ENCODE data around the gene HOXA7. TPM values are rescaled to one million over a fixed set of nuclear protein-coding genes. Genes with fewer than 3 reads are reported as not detected.

The HOXA7 gene
- total and polyA plus RNA-seq, 7 donors, result 2.9 to 10.2 (median 6.2) TPM

DNA sequence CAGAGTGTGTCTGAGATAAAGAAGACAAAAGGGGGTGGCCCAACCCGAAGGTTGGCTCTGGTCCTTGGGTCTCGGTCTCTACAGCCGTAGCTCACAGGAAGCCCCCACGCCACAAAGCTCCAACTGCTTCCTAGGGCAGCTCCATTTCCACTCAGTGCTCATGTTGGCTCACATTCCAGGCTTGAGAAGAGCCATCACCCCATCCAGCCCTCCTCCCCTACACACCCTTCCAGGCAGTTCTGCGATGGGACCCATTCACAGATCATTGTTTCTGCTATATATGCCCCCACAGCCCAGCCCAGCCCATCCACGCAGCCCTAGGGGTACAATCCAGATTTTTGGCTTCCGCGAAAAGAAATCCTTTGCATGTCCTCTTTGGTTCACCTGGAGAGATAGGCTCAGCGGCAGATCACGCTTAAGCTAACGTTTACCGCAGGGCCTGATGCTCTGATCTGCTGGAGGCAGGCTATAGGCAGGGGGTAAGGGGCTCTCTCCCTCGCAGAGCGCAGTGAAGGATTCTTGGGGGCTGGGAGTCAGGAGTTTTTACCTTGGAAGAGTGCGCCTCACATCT is 34.8 kb upstream of the HOXA7 start:
- no peak for ATAC-seq
- 79 to 91% (median 90%) methylated on average over 15 of the region's 15 CpGs for WGBS, 3 donors
- no peaks in the 10 kb centered on the region for H3K9me3 ChIP-seq
- DNase-seq, result peak in 1 of 2 donors; percentile 34
- intact Hi-C loops (cut with DNase I), result loop anchor here (5.0 to 10.0 kb wide), 4 partner anchors 594 to 906 kb away; no protein-coding TSS in a partner anchor
- H3K27ac ChIP-seq, result no peak overlapping the region
- H3K4me1 ChIP-seq, result peaks cover 8% of the 10 kb centered on the region
- TF ChIP-seq, protein P1, sequence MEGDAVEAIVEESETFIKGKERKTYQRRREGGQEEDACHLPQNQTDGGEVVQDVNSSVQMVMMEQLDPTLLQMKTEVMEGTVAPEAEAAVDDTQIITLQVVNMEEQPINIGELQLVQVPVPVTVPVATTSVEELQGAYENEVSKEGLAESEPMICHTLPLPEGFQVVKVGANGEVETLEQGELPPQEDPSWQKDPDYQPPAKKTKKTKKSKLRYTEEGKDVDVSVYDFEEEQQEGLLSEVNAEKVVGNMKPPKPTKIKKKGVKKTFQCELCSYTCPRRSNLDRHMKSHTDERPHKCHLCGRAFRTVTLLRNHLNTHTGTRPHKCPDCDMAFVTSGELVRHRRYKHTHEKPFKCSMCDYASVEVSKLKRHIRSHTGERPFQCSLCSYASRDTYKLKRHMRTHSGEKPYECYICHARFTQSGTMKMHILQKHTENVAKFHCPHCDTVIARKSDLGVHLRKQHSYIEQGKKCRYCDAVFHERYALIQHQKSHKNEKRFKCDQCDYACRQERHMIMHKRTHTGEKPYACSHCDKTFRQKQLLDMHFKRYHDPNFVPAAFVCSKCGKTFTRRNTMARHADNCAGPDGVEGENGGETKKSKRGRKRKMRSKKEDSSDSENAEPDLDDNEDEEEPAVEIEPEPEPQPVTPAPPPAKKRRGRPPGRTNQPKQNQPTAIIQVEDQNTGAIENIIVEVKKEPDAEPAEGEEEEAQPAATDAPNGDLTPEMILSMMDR (IDR thresholded peaks at IDR 0.05), result no peak
- no peaks in the 10 kb centered on the region for H3K36me3 ChIP-seq (ENCODE audit: insufficient read depth in 1 of 2, low read depth in 1 of 2)
- H3K27me3 ChIP-seq (ENCODE audit: insufficient read depth in 3 of 3, low read length in 2 of 3), result peaks cover 0 to 97% (median 28%) of the 10 kb centered on the region in 3 donors
- no peak overlapping the region for H3K4me3 ChIP-seq

DNA sequence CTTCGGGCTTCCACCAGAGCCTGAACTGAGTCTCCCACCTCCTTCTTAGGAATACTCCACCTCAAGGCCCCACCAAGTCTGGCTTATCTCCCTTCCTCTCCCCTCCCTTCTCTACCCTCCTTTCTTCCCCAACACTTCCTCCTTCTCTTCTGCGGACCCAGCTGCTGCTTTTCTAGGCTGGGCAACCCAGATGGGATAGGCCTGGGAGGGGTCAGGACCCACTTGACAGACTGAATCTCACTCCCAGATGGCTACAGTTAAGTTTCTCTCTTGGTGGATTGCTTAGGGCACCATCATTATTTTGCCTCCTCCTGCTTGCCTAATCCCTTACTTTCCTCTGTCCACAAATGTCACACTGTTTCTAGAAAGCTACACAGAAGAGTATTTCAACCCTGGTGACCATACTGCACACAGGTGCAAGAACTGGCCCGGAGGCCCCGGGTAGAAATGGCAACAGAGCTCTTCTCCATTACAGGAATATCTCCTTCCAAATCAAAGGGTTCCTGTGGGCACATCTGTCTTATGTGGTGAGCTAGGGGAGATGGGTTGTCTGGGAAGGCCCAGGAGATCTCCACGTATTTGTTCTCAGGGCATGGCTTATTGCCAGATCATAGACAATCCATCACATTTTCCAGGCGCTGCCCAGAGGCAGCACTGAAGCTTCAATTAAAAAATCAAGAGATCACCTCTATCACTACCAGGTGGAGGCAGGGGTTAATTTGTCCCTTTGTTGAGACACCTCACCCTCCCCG is 33.7 kb upstream of the HOXA7 start:
- H3K4me1 ChIP-seq, result peaks cover 11% of the 10 kb centered on the region
- no peaks in the 10 kb centered on the region for H3K9me3 ChIP-seq
- H3K27ac ChIP-seq, result no peak overlapping the region
- DNase-seq (peak in 1 of 2 donors; percentile 33), ATAC-seq (no peak)
- WGBS, 3 donors, result 69 to 76% (median 73%) methylated on average over 7 of the region's 7 CpGs
- intact Hi-C loops (cut with DNase I), result loop anchor here (5.0 to 10.0 kb wide), 4 partner anchors 595 to 907 kb away; no protein-coding TSS in a partner anchor
- TF ChIP-seq, protein P1 (IDR thresholded peaks at IDR 0.05), result no peak
- no peak overlapping the region for H3K4me3 ChIP-seq
- H3K27me3 ChIP-seq (ENCODE audit: insufficient read depth in 3 of 3, low read length in 2 of 3), result peaks cover 0 to 98% (median 31%) of the 10 kb centered on the region in 3 donors
- H3K36me3 ChIP-seq (ENCODE audit: insufficient read depth in 1 of 2, low read depth in 1 of 2), result no peaks in the 10 kb centered on the region

DNA sequence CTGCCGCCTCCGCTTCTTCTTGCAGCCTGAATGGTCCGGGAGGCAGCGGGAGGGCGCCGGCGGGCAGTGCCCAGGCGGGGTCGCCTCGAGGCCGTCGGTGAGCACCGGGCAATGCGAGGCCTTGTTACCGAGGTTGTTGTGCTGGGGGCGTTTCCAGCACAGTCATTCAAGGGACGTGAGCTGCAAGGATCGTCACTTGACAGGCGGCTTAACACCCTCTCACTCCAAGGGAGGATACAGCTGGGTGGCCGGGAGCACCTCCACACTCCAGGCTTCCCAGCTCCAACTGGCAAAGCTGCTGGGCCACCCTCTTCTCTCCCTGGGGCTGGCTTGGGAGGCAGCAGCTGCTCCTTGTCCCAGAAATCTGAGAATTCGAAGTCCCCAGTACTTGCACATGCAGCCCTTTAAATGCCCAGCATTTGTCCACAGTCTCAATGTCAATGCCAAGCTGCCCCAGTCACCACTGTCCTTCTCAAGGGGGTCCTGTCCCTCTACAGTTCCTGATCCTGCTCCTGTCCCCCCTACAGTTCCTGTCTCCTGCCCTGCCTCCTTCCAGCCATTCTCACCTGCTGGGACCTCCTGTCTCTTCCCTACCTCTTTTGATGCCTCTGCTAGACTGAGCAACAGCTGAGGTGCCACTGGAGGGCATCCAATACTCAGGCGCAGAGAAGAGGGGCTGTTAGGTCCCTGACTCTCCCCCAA is 33.0 kb upstream of the HOXA7 start:
- Histone ChIP-seq H3K4me1 (peaks cover 16% of the 10 kb centered on the region), H3K9me3 (no peaks in the 10 kb centered on the region), H3K36me3 (ENCODE audit: insufficient read depth in 1 of 2, low read depth in 1 of 2) (no peaks in the 10 kb centered on the region), H3K4me3 (peak overlapping the region; percentile 32), H3K27ac (no peak overlapping the region), H3K27me3 (ENCODE audit: insufficient read depth in 3 of 3, low read length in 2 of 3) (peaks cover 0 to 98% (median 31%) of the 10 kb centered on the region in 3 donors)
- whole genome bisulfite sequencing, 3 donors, result 59 to 69% (median 64%) methylated on average over 16 to 22 of the region's 22 CpGs
- TF ChIP-seq, protein P1 (IDR thresholded peaks at IDR 0.05), result no peak
- DNase-seq (peak in 1 of 2 donors; percentile 47), ATAC-seq (no peak)
- intact Hi-C loops (cut with DNase I), result no loop called here

DNA sequence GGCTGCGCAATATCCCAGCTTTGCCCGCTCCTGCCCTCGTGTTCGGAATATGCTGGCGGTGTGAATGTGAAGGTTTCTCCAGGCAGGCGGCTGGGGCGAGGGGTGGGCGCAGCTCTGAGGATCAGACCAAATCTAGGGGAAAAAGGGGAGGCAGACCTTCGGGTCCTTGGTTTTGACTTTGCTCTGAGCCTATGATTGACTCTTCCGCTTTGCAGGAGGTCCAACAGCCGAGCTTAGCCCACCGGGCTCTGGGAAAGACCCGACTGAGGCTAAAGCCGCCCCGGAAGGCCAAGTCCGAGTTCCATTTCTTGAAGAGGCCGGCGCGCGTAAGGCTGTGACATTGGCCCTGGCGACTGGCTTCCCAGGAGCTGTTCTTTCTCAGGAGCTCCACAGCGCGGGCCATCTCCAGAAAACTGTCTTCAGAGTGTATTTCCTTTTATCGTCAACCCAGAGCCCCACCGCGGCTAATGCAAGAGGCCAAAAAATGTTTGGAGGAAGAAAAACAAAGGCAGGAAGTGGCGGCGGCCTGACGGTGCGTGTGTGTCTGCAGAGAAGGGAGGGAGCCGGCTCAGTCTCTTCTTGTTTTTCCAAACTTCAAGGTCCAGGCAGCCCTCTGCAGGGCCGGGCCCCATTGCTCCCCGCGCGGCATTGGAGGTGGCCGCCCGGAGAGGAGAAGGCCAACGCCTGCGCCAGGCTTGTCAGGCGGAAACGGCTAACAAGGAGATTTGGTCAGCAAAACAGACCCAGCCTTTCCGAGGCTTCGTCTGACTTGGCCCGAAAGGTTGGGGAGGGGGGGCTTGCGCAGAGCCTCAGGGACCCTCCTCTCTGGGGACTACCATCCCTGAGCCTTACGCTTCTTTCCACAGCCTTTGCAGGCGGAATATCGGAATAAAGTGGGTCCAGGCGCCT is 32.2 kb upstream of the HOXA7 start:
- TF ChIP-seq, protein P1 (IDR thresholded peaks at IDR 0.05), result no peak
- DNase-seq (peak in 1 of 2 donors; percentile 53), ATAC-seq (peak in 1 of 4 donors; percentile 11)
- peaks cover 22% of the 10 kb centered on the region for H3K4me1 ChIP-seq
- H3K9me3 ChIP-seq, result no peaks in the 10 kb centered on the region
- peaks cover 0 to 97% (median 28%) of the 10 kb centered on the region in 3 donors for H3K27me3 ChIP-seq (ENCODE audit: insufficient read depth in 3 of 3, low read length in 2 of 3)
- no peak overlapping the region for H3K27ac ChIP-seq
- H3K36me3 ChIP-seq (ENCODE audit: insufficient read depth in 1 of 2, low read depth in 1 of 2), result no peaks in the 10 kb centered on the region
- peak overlapping the region; percentile 32 for H3K4me3 ChIP-seq
- 57 to 62% (median 60%) methylated on average over 48 to 49 of the region's 49 CpGs for WGBS, 3 donors
- intact Hi-C loops (cut with DNase I), result no loop called here
